GM23338 (cell line): ENCODE measurements around the gene TRA2A. TPM values are rescaled to one million over a fixed set of nuclear protein-coding genes. Genes with fewer than 3 reads are reported as not detected.

Source experiments
- ATAC-seq: fragments of 200-7000 bp; cut with Tn5 transposase; 3 replicates; pipeline ENCODE4 v1.9.1; 2020
- DNase-seq: peaks from one replicate; pipeline ENCODE4 v3.0.0-alpha.2; 2015; ENCODE audit warnings: low spot score
- H2AFZ ChIP-seq: fragments of 200-600 bp; sonication (generic); 2 replicates; pipeline ENCODE4 v1.8.0; 2016; ENCODE audit warnings: antibody characterized with exemption, mild to moderate bottlenecking, moderate library complexity
- H3F3A ChIP-seq: fragments of 200-600 bp; sonication (generic); replicated peaks from 2 replicates; pipeline ENCODE4 v1.8.0; 2017; ENCODE audit warnings: antibody characterized with exemption, mixed run types, low read depth
- H3K27ac ChIP-seq: fragments of 200-600 bp; sonication (generic); 2 replicates; pipeline ENCODE4 v1.6.1; 2016; ENCODE audit warnings: low read depth
- H3K27me3 ChIP-seq: fragments of 200-600 bp; sonication (generic); 2 replicates; pipeline ENCODE4 v1.8.0; 2016; ENCODE audit warnings: mild to moderate bottlenecking, mixed run types, moderate library complexity; ENCODE audit not compliant: insufficient read depth
- H3K36me3 ChIP-seq: fragments of 200-600 bp; sonication (generic); 2 replicates; pipeline ENCODE4 v1.8.0; 2016; ENCODE audit warnings: mild to moderate bottlenecking; ENCODE audit not compliant: insufficient read depth
- H3K4me1 ChIP-seq: fragments of 200-600 bp; sonication (generic); 2 replicates; pipeline ENCODE4 v1.8.0; 2016; ENCODE audit warnings: mild to moderate bottlenecking, moderate library complexity; ENCODE audit not compliant: insufficient read depth
- H3K4me2 ChIP-seq: fragments of 200-600 bp; sonication (generic); 2 replicates; pipeline ENCODE4 v1.7.1; 2017; ENCODE audit warnings: mixed run types
- H3K4me3 ChIP-seq: fragments of 200-600 bp; sonication (generic); 2 replicates; pipeline ENCODE4 v1.6.1; 2016; ENCODE audit warnings: mixed run types
- H3K79me2 ChIP-seq: fragments of 200-600 bp; sonication (generic); replicated peaks from 2 replicates; pipeline ENCODE4 v1.8.0; 2017; ENCODE audit warnings: mild to moderate bottlenecking; ENCODE audit not compliant: insufficient read depth
- H3K9me2 ChIP-seq: fragments of 200-600 bp; sonication (generic); 2 replicates; pipeline ENCODE4 v1.8.0; 2017; ENCODE audit not compliant: insufficient read depth
- H4K20me1 ChIP-seq: fragments of 200-600 bp; sonication (generic); replicated peaks from 2 replicates; pipeline ENCODE4 v1.8.0; 2017; ENCODE audit warnings: mild to moderate bottlenecking; ENCODE audit not compliant: insufficient read depth
- H3K27ac Mint-ChIP-seq: 2 replicates; pipeline ENCODE4 v1.8.0; 2020; ENCODE audit warnings: inconsistent platforms, mild to moderate bottlenecking, moderate library complexity, mixed read lengths
- H3K27me3 Mint-ChIP-seq: 3 replicates; pipeline ENCODE4 v1.8.0; 2022; ENCODE audit warnings: low read depth, mild to moderate bottlenecking, moderate library complexity, mixed read lengths, inconsistent platforms; ENCODE audit not compliant: insufficient read depth, poor library complexity
- H3K36me3 Mint-ChIP-seq: 3 replicates; pipeline ENCODE4 v1.8.0; 2021; ENCODE audit warnings: low read depth, mild to moderate bottlenecking, inconsistent platforms, moderate library complexity, mixed read lengths
- H3K4me1 Mint-ChIP-seq: 3 replicates; pipeline ENCODE4 v1.8.0; 2020; ENCODE audit warnings: mild to moderate bottlenecking, inconsistent platforms, mixed read lengths
- H3K4me3 Mint-ChIP-seq: 3 replicates; pipeline ENCODE4 v1.8.0; 2021; ENCODE audit warnings: moderate library complexity, mild to moderate bottlenecking, inconsistent platforms, mixed read lengths
- H3K9me3 Mint-ChIP-seq: 3 replicates; pipeline ENCODE4 v1.8.0; 2020; ENCODE audit warnings: moderate library complexity, mild to moderate bottlenecking, inconsistent platforms, mixed read lengths
- CREB1 ChIP-seq: fragments of 250-450 bp; sonication (Bioruptor Pico); IDR thresholded peaks from 2 replicates; pipeline ENCODE4 v1.5.0; 2020; ENCODE audit warnings: low read depth, mild to moderate bottlenecking, moderate library complexity
- CTCF ChIP-seq, 2 experiments: fragments of 200-600 bp in 1 of 2; sonication (generic) in 1 of 2; conservative IDR thresholded peaks; 2 replicates each; pipeline versions ENCODE4 v1.5.1 to v1.6.1; 2016 to 2017; ENCODE audit warnings: antibody characterized with exemption in 2 of 2, low read depth in 2 of 2, mild to moderate bottlenecking in 2 of 2, moderate library complexity in 1 of 2
- EZH2 ChIP-seq: fragments of 200-600 bp; sonication (generic); IDR thresholded peaks from one replicate; pipeline ENCODE4 v1.8.0; 2017; ENCODE audit warnings: antibody characterized with exemption, mild to moderate bottlenecking, low read depth; ENCODE audit not compliant: unreplicated experiment
- EZH2phosphoT487 ChIP-seq: fragments of 200-600 bp; sonication (generic); IDR thresholded peaks from one replicate; pipeline ENCODE4 v1.8.1; 2018; ENCODE audit warnings: antibody characterized with exemption; ENCODE audit not compliant: unreplicated experiment
- JUNB ChIP-seq: IDR thresholded peaks from one replicate; pipeline ENCODE4 v1.6.1; 2016; ENCODE audit warnings: antibody characterized with exemption; ENCODE audit not compliant: unreplicated experiment
- NANOG ChIP-seq: IDR thresholded peaks from 2 replicates; pipeline ENCODE4 v1.6.1; 2016; ENCODE audit warnings: antibody characterized with exemption, borderline replicate concordance
- POLR2AphosphoS5 ChIP-seq: IDR thresholded peaks from 2 replicates; pipeline ENCODE4 v1.6.1; 2016; ENCODE audit warnings: antibody characterized with exemption, low read depth
- REST ChIP-seq: IDR thresholded peaks from one replicate; pipeline ENCODE4 v1.6.1; 2018; ENCODE audit warnings: antibody characterized with exemption; ENCODE audit not compliant: unreplicated experiment
- ZNF114 ChIP-seq: fragments of 250-450 bp; sonication (Bioruptor Pico); IDR thresholded peaks from 2 replicates; pipeline ENCODE4 v1.5.0; 2020; ENCODE audit warnings: mild to moderate bottlenecking, moderate library complexity
- polyA plus RNA-seq: library from polyadenylated mRNA; unstranded; fragments of >200 nt; fragmentation: Nextera tagmentation; extraction: Ambion mirVana; gene quantifications from 2 replicates; pipeline ENCODE4 v1.2.1, GENCODE V29; 2016
- total RNA-seq: library from RNA; depleted of rRNA; stranded (reverse); fragments of >200 nt; shearing (Covaris generic); gene quantifications from 2 replicates; pipeline ENCODE4 v1.2.3, GENCODE V29; 2014

TRA2A gene
- total and polyA plus RNA-seq, 2 experiments from 2014 or later: 82.6 to 271 TPM

GRCh38 chr7:23456093-23456492 is 75.7 kb downstream of the TRA2A start (continued):
- TF ChIP-seq REST: no peak

- H3F3A ChIP-seq: peaks cover 2% of the 10 kb centered on the region; the same call in 1 of the 2 replicates
- peaks cover 70% of the 10 kb centered on the region for H3K36me3 Mint-ChIP-seq
- ATAC-seq: peak; percentile 39
- no peaks in the 10 kb centered on the region for H3K36me3 ChIP-seq
- H3K27ac Mint-ChIP-seq: peak overlapping the region; percentile 17; the same call in 1 of the 2 replicates
- H3K27me3 ChIP-seq: no peaks in the 10 kb centered on the region
- no peak overlapping the region for H2AFZ ChIP-seq
- H4K20me1 ChIP-seq: peaks cover 96% of the 10 kb centered on the region
- H3K27ac ChIP-seq: peak overlapping the region; percentile 26; the same call in 1 of the 2 replicates
- DNase-seq: no peak
- peak overlapping the region; percentile 63 for H3K4me2 ChIP-seq
- no peaks in the 10 kb centered on the region for H3K9me2 ChIP-seq
- H3K27me3 Mint-ChIP-seq: peaks cover 11% of the 10 kb centered on the region
- peaks cover 100% of the 10 kb centered on the region for H3K79me2 ChIP-seq
- H3K4me1 ChIP-seq: peaks cover 62% of the 10 kb centered on the region
- H3K4me1 Mint-ChIP-seq: peaks cover 64% of the 10 kb centered on the region
- H3K4me3 ChIP-seq: no peak overlapping the region
- no peaks in the 10 kb centered on the region for H3K9me3 Mint-ChIP-seq
- peak overlapping the region; percentile 2; the same call in 2 of the 3 replicates for H3K4me3 Mint-ChIP-seq
- TF ChIP-seq EZH2phosphoT487 (no peak), CTCF (conservative IDR thresholded peaks at IDR 0.05; ENCODE audit: low read depth in 2 of 2) (no peak), EZH2 (no peak), REST (no peak), NANOG (no peak), CREB1 (no peak), POLR2AphosphoS5 (no peak), ZNF114 (CRISPR knock-in tag) (no peak), JUNB (no peak)
Observed at GRCh38 chr7:23454881-23455526, 76.8 kb downstream of the TRA2A start.
